Nephron (organoid): Measurements from ENCODE around the gene NKAIN2.

Experiments used
- H3K27ac Mint-ChIP-seq, 3 experiments: 2 replicates each; pipeline ENCODE4 v1.8.0; 2020; ENCODE audit warnings: mixed read lengths in 3 of 3, mild to moderate bottlenecking in 2 of 3, moderate library complexity in 1 of 3
- H3K27me3 Mint-ChIP-seq: 2 replicates; pipeline ENCODE4 v1.8.0; 2021; ENCODE audit warnings: low read depth, mild to moderate bottlenecking, moderate library complexity, mixed read lengths
- H3K36me3 Mint-ChIP-seq: 2 replicates; pipeline ENCODE4 v1.8.0; 2020; ENCODE audit warnings: low read depth, mixed read lengths
- H3K4me1 Mint-ChIP-seq: 2 replicates; pipeline ENCODE4 v1.8.0; 2020; ENCODE audit warnings: mixed read lengths
- H3K4me3 Mint-ChIP-seq, 3 experiments: 2 replicates each; pipeline ENCODE4 v1.8.0; 2020; ENCODE audit warnings: mild to moderate bottlenecking in 3 of 3, mixed read lengths in 3 of 3, moderate library complexity in 2 of 3
- H3K9me3 Mint-ChIP-seq: 2 replicates; pipeline ENCODE4 v1.8.0; 2020; ENCODE audit warnings: mixed read lengths
- CTCF ChIP-seq, 3 experiments: fragments of 200-600 bp; sonication (generic); IDR thresholded peaks; one replicate each; pipeline ENCODE4 v1.5.0; 2021; ENCODE audit warnings: antibody characterized with exemption in 3 of 3; ENCODE audit not compliant: unreplicated experiment in 3 of 3

The NKAIN2 gene

GRCh38 chr6:124487623-124488431, 684.2 kb downstream of the NKAIN2 start:
- Mint-ChIP-seq H3K27me3 (no peaks in the 10 kb centered on the region), H3K36me3 (no peaks in the 10 kb centered on the region), H3K4me1 (no peaks in the 10 kb centered on the region), H3K4me3 (no peak overlapping the region), H3K9me3 (no peaks in the 10 kb centered on the region), H3K27ac (no peak overlapping the region)
- no peak for TF ChIP-seq CTCF (IDR thresholded peaks at IDR 0.05; ENCODE audit: unreplicated experiment in 3 of 3)

DNA sequence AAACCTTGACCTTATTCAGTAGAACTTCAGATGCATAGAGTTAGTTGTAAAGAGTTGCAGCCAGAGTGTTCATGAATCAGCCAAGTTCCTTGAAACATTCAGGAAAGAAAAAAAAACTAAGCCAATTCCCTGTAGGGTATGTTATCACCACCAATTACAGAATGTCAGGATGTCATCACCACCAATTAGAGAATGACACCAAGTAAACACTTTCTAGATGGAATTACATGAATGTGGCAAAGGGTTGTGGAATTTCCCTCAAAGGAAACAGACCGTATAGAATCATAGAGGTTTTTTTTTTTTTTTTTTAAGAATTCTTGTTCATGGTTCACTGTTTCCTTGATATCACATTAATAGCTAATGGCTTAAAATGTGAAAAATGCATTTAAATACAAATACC, 686.5 kb downstream of the NKAIN2 start:
- Mint-ChIP-seq H3K27ac (no peak overlapping the region), H3K4me3 (no peak overlapping the region), H3K4me1 (no peaks in the 10 kb centered on the region), H3K9me3 (no peaks in the 10 kb centered on the region), H3K36me3 (no peaks in the 10 kb centered on the region), H3K27me3 (no peaks in the 10 kb centered on the region)
- TF ChIP-seq CTCF (IDR thresholded peaks at IDR 0.05; ENCODE audit: unreplicated experiment in 3 of 3) = no peak

GRCh38 chr6:124493259-124493658, 689.6 kb downstream of the NKAIN2 start:
- Mint-ChIP-seq H3K9me3 (no peaks in the 10 kb centered on the region), H3K4me3 (no peak overlapping the region), H3K27ac (no peak overlapping the region), H3K4me1 (no peaks in the 10 kb centered on the region), H3K27me3 (no peaks in the 10 kb centered on the region), H3K36me3 (no peaks in the 10 kb centered on the region)
- TF ChIP-seq CTCF (IDR thresholded peaks at IDR 0.05; ENCODE audit: unreplicated experiment in 3 of 3) = no peak

DNA sequence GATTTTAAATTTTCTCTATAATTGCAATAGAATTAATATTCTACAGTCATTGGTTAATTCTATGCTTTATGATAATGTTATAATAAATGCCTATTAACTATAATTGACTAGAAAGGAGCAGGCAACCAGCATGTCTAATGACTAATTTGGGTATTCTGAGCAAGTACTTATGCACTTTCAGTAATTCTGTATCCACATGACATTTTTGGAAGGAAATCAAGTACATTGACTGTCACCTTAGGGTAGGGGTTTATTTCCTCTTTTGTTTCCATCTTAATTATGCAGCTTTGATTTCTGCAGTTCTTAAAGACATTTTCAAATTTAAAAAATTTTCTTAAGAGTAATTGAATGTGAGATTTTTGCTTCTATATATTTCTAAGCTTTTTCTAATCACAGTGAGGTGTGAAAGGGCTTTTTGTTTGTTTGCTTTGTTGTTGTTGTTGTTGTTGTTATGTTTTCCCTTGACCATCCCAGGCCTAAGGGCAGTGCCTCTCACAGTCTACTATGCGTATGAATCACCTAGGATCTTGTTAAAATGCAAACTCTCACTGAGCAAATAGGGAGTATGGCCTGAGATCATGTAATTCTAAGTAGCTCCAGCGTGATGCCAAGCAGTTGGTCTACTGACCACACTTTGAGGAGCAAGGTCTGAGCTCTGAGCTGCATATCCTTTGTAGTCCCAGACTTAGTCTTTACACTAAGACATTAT, 691.4 kb downstream of the NKAIN2 start:
- Mint-ChIP-seq H3K4me3 (no peak overlapping the region), H3K36me3 (no peaks in the 10 kb centered on the region), H3K27me3 (no peaks in the 10 kb centered on the region), H3K27ac (no peak overlapping the region), H3K9me3 (no peaks in the 10 kb centered on the region), H3K4me1 (no peaks in the 10 kb centered on the region)
- TF ChIP-seq CTCF (IDR thresholded peaks at IDR 0.05; ENCODE audit: unreplicated experiment in 3 of 3) = no peak

GRCh38 chr6:124495665-124496190, 692.1 kb downstream of the NKAIN2 start:
- Mint-ChIP-seq H3K9me3 (no peaks in the 10 kb centered on the region), H3K4me1 (no peaks in the 10 kb centered on the region), H3K4me3 (no peak overlapping the region), H3K27me3 (no peaks in the 10 kb centered on the region), H3K36me3 (no peaks in the 10 kb centered on the region), H3K27ac (no peak overlapping the region)
- TF ChIP-seq CTCF (IDR thresholded peaks at IDR 0.05; ENCODE audit: unreplicated experiment in 3 of 3) = no peak
